NCI-H1436 (cell line): ENCODE results near the gene MUC13.

Source experiments
- DNase-seq: peaks from one replicate; lab custom pipeline; 2025; lab: John Stamatoyannopoulos, UW

The MUC13 gene

GRCh38 chr3:124896824-124897526, 37.6 kb downstream of the MUC13 start:
- DNase-seq: no peak

- no peak for DNase-seq
Measured at GRCh38 chr3:124895756-124896155, 38.8 kb downstream of the MUC13 start.

GRCh38 chr3:124893526-124893925, 41.0 kb downstream of the MUC13 start:
- no peak for DNase-seq

GRCh38 chr3:124890573-124891190, 43.9 kb downstream of the MUC13 start:
- no peak for DNase-seq

GRCh38 chr3:124888482-124889441, 45.8 kb downstream of the MUC13 start:
- no peak for DNase-seq

- no peak for DNase-seq
Measured at GRCh38 chr3:124887932-124888298, 46.6 kb downstream of the MUC13 start.

- DNase-seq: no peak
Measured at GRCh38 chr3:124887177-124887931, 47.2 kb downstream of the MUC13 start, which contains the start of gene ITGB5. TSS of gene ITGB5 (minus strand) at chr3:124887365. CDS start at chr3:124887000, 365 bp downstream.

- no peak for DNase-seq
Measured at GRCh38 chr3:124886168-124887056, 48.1 kb downstream of the MUC13 start.

GRCh38 chr3:124885466-124886167, 48.9 kb downstream of the MUC13 start:
- DNase-seq: no peak

- DNase-seq: no peak
Measured at GRCh38 chr3:124884474-124885101, 50.0 kb downstream of the MUC13 start.

GRCh38 chr3:124883766-124884473, 50.6 kb downstream of the MUC13 start:
- DNase-seq: no peak

GRCh38 chr3:124882816-124883747, 51.5 kb downstream of the MUC13 start:
- no peak for DNase-seq

- DNase-seq: no peak
Measured at GRCh38 chr3:124881976-124882697, 52.4 kb downstream of the MUC13 start.

- DNase-seq: no peak
Measured at GRCh38 chr3:124879337-124879680, 55.2 kb downstream of the MUC13 start.

GRCh38 chr3:124878561-124879336, 55.8 kb downstream of the MUC13 start:
- no peak for DNase-seq

GRCh38 chr3:124877674-124878073, 56.9 kb downstream of the MUC13 start:
- no peak for DNase-seq
